AG09319 (cell line): ENCODE data around the gene PHC2.

Source experiments
- DNase-seq: peaks from one replicate; pipeline ENCODE4 v3.0.0-alpha.2; 2010; ENCODE audit warnings: low read depth; ENCODE audit errors: extremely low read depth
- CTCF ChIP-seq: IDR thresholded peaks from 2 replicates; pipeline ENCODE4 v1.5.1; 2011; ENCODE audit warnings: low read depth, mild to moderate bottlenecking, inconsistent platforms, low read length, moderate library complexity

Gene PHC2

GRCh38 chr1:33381977-33382376 is 48.9 kb downstream of the PHC2 start:
- no peak for TF ChIP-seq CTCF
- DNase-seq, result no peak

GRCh38 chr1:33380811-33381210 is 50.1 kb downstream of the PHC2 start:
- no peak for TF ChIP-seq CTCF
- no peak for DNase-seq

GRCh38 chr1:33379631-33380354 is 51.1 kb downstream of the PHC2 start:
- TF ChIP-seq CTCF, result no peak
- DNase-seq, result no peak

GRCh38 chr1:33378976-33379375 is 51.9 kb downstream of the PHC2 start:
- no peak for TF ChIP-seq CTCF
- no peak for DNase-seq

GRCh38 chr1:33378524-33378923 is 52.4 kb downstream of the PHC2 start:
- no peak for DNase-seq
- no peak for TF ChIP-seq CTCF

- TF ChIP-seq CTCF, result no peak
- no peak for DNase-seq
Observed at GRCh38 chr1:33377756-33378155, 53.1 kb downstream of the PHC2 start.

GRCh38 chr1:33377013-33377412 is 53.9 kb downstream of the PHC2 start:
- DNase-seq, result no peak
- TF ChIP-seq CTCF, result no peak
